Epithelial cell of esophagus (primary cell): ENCODE measurements around the gene NAIF1.

Source experiments
- DNase-seq: peaks from one replicate; pipeline ENCODE4 v3.0.0; 2010; ENCODE audit warnings: low read depth
- H3K4me3 ChIP-seq: 2 replicates; pipeline ENCODE4 v1.5.1; 2011; ENCODE audit warnings: mild to moderate bottlenecking, low read length, control low read depth
- CTCF ChIP-seq: IDR thresholded peaks from 2 replicates; pipeline ENCODE4 v1.5.1; 2011; ENCODE audit warnings: low read depth, mild to moderate bottlenecking, low read length, control low read depth, inconsistent platforms; ENCODE audit not compliant: insufficient read depth; ENCODE audit errors: missing control alignments

The NAIF1 gene

GRCh38 chr9:128104171-128104618, 37.1 kb upstream of the NAIF1 start:
- no peak for TF ChIP-seq CTCF
- no peak for DNase-seq
- H3K4me3 ChIP-seq, result no peak overlapping the region

GRCh38 chr9:128103589-128103962, 36.5 kb upstream of the NAIF1 start:
- peak; percentile 32 for TF ChIP-seq CTCF
- H3K4me3 ChIP-seq, result no peak overlapping the region
- DNase-seq, result no peak

GRCh38 chr9:128102861-128103588, 35.9 kb upstream of the NAIF1 start:
- no peak for TF ChIP-seq CTCF
- DNase-seq, result no peak
- H3K4me3 ChIP-seq, result no peak overlapping the region

GRCh38 chr9:128102196-128102595, 35.1 kb upstream of the NAIF1 start:
- no peak for DNase-seq
- no peak for TF ChIP-seq CTCF

GRCh38 chr9:128101690-128102089, 34.6 kb upstream of the NAIF1 start:
- no peak for DNase-seq
- H3K4me3 ChIP-seq, result no peak overlapping the region
- TF ChIP-seq CTCF, result no peak

More at GRCh38 chr9:128102196-128102595, 35.1 kb upstream of the NAIF1 start:
- H3K4me3 ChIP-seq, result no peak overlapping the region

- TF ChIP-seq CTCF, result no peak
- DNase-seq, result no peak
These were observed 34.1 kb upstream of the NAIF1 start for GRCh38 chr9:128101231-128101661.

GRCh38 chr9:128100581-128100980, 33.5 kb upstream of the NAIF1 start:
- H3K4me3 ChIP-seq, result no peak overlapping the region
- TF ChIP-seq CTCF, result no peak
- DNase-seq, result no peak

More at GRCh38 chr9:128101231-128101661, 34.1 kb upstream of the NAIF1 start:
- H3K4me3 ChIP-seq, result no peak overlapping the region
